8988T (cell line): ENCODE data around the gene CHST11.
"Not testable (repeated sequence)": the region's sequence is repeated elsewhere in the genome, so short reads cannot be mapped to it uniquely, and the experiment has no call there.

ENCODE experiments used
- DNase-seq: peaks from one replicate; pipeline ENCODE4 v3.0.0; 2011

The CHST11 gene

DNA sequence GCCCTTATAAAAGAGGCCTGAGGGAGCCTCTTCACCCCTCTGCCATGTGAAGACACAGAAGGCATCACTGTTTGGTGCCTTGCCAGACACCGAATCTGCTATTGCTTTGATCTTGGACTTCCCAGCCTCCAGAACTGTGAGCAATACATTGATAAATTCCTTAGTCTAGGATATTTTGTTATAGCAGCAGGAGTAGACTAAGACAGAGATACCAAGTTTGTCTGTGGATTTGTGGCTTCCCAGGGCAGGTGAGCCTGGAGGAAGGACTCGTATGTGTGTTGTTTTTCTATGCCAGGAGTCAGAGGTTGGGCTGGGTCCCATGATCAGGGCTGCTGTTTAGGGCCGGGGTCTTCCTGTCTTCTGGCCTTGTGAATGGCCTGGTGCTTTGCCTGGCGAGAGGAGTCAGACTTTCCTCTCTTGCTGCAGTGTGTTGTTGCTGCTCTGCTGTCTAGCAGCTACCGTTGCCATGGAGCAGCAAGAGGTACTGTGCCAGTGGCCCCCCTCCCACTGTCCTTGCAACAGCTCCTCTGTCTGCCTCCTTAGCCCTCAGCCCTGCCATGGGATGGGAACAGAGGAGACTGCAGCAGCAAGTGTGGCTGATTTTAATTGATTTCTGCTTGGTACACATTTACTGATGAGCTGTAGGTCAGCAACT lies 111.2 kb downstream of the CHST11 start:
- DNase-seq = no peak

DNA sequence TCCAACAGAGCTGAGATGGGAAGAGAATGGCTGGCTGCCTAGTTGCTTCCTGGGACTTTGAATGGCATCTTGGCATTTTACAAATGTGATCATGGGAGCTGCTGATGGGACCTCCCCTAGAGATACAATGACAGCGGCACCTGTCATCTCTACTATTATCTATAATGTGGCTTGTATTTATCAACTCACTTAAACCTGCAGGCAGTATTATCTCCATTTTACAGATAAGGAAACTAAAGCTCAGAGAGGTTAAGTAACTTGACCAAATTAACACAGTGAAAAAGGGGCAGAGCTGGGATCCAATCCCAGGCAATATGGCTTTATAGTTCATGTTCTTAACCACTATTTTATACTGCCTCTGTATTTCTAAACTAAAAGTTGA lies 111.7 kb downstream of the CHST11 start:
- DNase-seq = no peak

DNA sequence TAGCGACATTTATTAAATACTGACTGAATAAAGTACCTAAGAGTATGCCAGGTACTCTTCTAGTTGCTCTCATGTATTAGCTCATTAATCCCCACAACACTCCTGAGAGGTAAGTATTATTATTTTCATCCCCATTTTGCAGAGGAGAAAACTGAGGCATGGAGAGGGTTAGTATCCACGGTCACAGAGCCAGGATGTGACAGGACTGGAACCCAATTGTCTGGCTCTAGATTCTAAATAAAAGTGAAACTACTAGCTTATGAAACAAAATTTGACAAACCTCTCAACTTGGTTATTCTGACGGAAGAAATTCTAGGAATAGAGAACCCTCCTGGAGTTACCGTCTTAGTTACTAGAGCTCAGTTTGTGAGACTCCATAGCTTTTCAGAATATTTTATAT lies 112.2 kb downstream of the CHST11 start:
- DNase-seq = no peak

DNA sequence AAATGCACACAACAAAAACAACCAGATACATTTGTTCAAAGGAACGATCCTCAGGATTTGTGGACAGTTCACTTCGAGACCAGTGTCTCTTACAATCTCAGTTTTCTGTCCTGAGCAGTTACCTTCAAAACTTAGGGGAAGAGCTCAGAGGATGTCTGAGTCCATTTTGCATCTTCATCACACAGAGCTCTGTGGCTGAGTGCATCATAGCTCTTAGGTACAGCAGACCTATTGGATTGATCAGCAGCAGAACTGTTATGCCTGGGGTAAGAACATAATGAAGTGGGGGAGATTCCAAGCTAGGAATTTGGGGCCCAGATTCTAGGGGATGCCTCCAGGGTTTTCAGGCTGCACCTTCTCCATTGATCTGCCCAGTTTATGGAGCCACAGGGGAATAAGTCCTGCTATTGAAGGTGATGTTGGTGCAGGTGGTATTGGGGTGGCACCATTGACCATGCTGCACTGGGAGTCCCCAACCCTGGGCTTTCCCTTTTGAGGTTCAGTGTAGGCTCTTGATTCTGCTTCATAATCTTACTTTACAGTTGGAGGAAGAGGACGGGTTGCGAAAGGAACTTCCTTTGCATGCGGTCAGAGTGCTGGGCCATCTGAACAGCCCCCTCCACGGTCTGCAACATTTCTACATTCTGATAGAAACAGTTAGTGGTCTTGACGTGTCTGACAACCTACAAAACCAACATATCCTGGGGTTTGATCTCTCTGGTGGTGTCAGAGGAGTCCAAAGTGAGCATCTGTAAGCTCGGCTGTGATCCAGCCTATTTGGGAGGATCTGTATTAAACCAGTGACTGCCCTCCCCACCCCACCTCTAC lies 112.8 kb downstream of the CHST11 start:
- no peak for DNase-seq

DNA sequence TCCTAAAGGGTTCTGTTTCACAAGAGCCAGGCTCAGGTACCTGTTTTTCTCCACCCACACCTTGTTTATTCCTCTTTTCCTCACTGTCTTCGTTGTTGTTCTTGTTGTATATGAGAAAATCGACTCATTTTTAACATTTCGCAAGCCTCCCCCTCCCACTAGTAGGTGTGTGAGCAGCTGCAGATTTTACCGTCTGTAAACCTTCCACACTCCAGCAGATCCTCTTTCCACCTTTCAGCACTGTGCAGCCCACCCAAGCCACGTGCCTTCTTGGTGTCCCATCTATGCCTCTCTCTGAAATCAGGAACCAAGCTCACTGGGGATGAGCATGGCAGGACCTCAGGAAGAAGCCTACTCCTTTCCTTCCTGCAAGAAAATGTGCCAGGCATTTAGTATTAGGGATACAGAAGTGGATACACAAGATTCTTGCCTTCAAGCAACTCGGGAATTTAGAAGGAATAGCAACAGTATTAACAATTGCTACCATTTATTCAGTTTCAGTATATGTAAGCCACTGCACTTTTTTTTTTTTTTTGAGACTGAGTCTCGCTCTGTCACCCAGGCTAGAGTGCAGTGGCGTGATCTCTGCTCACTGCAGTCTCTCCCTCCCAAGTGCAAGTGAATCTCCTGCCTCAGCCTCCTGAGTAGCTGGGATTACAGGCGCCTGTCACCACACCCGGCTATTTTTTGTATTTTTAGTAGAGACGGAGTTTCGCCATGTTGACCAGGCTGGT lies 113.6 kb downstream of the CHST11 start:
- no peak for DNase-seq

DNA sequence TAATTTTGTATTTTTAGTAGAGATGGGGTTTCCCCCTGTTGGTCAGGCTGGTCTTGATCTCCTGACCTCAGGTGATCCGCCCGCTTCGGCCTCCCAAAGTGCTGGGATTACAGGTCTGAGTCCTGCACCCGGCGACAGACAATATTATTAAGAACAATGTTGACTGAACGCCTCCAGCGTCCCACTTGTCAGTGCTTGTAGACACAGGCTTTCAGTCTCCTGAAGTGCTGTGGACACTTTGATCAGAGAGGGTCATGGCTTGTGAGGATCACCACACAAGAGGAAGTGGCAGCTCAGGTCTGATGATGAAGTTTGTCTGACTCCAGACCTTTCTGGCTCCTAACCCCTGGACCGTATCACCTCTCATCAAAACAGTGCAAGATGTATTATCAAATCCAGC lies 114.6 kb downstream of the CHST11 start:
- no peak for DNase-seq

DNA sequence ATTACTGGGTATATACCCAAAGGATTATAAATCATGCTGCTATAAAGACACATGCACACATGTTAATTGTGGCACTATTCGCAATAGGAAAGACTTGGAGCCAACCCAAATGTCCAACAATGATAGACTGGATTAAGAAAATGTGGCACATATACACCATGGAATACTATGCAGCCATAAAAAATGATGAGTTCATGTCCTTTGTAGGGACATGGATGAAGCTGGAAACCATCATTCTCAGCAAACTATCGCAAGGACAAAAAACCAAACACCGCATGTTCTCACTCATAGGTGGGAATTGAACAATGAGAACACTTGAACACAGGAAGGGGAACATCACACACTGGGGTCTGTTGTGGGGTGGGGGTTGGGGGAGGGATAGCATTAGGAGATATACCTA lies 117.6 kb downstream of the CHST11 start:
- not testable (repeated sequence) for DNase-seq

DNA sequence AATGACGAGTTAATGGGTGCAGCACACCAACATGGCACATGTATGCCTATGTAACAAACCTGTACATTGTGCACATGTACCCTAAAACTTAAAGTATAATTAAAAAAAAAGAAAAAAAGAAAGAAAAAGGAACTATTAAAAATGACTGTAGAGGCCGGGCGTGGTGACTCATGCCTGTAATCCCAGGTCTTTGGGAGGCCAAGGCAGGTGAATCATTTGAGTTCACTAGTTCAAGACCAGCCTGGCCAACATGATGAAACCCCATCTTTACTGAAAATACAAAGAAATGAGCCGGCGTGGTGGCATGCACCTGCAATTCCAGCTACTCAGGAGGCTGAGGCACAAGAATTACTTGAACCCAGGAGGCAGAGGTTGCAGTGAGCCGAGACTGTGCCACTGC lies 118.0 kb downstream of the CHST11 start:
- not testable (repeated sequence) for DNase-seq

DNA sequence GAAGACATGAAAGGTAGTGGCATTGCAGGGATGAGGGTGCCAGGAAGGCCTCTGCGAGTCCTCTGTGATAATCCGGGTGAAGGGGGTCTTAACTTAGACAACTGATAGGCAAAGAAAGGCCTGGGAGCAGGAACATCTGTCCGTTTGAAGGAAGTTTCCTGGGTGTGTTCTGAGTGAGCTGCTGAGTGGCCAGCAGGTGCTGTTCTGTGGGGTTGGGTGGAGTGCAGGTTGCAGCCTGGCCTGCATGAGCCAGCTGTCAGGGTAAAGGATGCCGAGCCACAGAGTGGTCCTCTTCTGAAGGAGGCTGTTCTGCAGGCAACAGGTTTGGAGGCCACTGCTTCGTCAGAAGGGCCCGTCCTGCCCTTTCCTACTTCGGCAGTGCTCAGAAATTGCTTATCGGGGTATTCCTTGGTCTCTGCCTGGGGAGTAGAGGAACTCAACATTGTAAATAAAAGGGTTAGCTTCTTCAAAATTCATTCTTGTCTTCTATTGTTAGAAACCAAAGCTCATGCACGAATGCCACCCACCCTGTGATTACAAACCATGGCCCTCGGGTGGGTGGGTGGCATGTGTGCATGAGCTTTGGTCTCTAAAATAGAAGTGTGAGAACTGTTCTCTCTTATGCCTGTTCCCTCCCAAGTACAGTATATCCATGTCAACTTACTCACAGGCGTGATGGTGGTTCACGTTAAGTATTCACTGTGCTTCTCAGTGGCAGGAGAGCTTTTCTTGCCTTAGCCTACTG lies 118.9 kb downstream of the CHST11 start:
- DNase-seq = no peak

DNA sequence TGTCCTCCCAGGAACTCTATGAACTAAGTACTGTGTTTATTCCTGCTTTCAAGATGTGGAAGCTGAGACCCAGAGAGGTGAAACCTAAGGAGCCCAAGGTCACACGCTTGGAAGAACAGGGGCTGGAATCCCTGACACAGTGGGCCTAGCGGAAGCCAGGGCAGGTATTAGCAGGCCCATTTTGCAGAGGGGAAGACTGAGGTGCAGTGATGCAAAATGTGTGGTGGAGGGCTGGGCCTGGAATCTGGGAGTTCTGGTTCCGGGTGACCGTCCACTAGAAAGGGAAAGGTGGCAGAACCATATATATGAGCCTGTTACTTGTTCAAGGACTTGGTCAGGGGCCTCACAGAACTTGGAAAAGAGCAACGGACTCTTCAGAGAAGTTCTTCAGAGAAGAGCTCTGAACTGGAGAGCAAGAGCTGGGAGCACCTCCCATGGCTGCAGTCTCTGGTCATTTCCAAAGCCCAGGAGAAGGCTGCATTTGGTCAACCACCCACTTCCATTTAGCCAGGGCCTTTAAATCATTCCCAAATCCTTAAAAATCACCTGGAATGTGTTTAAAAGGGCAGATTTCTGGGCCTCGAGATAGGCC lies 119.5 kb downstream of the CHST11 start:
- no peak for DNase-seq

DNA sequence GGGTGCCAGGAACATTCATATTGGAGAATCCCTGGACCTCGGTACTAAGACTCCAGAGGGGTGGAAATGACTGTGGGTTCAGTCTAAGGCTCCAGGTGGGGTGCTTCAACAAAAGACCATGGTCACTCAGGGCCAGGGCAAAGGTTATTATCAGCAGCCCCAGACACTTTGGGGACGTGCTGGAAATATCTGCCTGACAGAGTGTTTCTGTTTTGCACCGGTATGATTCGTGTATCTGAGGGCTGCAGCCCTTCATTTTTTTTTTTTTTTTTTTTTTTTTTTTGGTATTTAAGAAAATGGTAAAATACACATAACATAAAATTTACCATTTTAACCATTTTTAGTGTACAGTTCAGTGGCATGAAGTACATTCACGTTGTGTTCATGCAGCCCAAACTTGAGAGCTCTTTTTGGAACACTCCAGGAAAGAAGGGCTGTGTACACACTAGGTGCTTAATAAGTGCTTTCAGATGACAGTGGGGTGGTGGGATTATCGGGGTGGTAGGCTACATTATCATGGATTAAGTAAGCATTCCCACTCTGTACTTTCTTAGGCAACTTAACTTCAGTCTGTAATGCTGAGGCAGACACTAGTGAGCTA lies 120.3 kb downstream of the CHST11 start:
- no peak for DNase-seq

DNA sequence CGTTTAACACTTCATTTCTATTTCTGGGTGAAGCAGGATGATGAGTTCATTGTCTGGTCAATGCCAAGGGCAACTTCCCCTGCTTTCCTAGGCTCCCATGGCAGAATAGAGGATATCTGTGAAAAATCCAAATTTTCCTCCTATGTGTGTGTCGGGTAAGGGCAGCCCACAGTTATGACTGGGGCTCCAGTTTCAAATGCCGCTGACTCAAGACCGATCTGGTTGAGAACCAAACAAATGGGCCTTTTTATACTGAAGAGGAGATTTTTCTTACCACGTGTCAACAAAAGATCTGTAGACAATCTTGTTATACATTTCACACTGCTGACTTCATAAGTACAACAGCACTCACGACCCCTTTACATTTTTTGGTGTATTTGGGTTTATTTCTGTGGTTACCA lies 120.8 kb downstream of the CHST11 start:
- no peak for DNase-seq

DNA sequence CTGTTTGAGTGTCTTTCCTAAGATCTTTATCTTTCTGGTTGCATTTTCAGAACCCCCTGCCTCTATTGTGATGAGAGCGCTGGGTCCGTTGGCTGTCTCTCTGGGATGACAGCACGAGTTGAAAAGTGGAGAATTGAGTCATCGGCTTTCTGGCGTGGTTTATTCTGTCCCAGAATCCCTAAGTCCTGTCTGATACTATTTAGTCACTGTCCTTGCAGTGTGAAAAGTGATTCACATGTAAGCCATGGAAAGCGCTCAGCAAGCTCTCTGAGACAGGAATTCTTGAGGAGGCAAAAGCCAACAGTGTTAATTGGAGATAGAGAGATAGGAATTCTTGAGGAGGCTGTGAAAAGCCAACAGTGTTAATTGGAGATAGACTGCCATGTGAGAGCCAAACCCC lies 121.7 kb downstream of the CHST11 start:
- DNase-seq = no peak

DNA sequence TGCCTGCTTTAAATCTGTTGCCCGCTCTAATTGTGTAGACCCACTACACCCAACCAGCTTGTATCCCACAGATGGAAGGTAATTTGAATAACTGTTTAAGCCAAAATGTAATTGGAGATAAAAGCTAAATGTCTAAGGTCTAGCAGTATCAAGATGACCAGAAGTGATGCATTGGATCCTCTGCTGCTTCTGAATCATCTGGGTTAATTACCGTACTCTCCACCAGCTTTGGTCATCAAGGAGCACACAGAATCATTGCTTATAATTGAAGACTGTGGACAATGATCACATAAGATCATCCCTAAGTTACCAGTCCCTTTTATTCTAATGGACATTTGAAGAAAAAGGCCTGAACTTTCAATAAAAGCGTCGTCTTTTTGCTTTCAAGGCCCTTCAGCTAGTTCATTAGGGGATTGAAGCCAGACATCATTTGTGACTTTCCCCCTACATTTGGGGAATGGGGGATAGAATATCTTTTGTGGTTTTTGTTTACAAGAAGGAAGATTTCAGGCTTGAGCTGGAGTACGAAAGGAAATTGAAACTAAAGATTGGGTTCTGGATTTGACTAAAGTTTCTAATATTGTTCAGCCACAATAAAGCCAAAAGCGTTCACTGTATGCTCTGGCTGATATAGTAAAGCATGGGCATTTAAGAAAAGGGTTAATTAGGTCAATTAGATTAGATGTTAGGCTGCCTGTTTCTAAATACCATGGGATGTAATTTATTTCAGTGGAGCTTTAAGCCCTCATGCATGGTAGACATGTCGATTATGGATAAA lies 123.2 kb downstream of the CHST11 start:
- DNase-seq = no peak

DNA sequence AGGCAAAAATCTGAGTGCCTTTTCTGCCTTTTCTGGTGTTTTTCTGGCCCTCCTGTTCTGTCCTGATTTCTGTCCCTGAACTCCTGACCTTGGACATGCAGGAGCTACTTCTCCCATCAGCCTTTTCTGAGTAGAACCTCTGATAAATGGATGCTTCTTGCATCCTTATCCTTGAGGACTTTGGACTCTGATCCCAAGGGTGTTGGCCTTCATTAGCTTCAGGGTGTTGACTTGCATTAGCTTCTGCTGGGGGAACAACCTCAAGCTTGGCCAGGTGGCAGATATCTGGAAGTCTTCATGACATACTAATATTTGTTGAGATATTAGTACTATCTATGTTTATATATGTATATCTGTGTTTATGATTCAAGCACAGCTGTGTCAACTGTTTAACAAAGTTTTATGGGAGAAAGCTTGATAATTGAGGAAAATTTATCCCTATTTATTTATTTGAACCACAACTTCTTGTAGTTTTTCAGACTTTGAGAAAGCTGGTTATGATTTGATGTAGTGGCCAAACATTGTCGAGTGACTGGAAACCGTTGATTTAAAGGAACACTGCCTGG lies 124.3 kb downstream of the CHST11 start:
- no peak for DNase-seq

DNA sequence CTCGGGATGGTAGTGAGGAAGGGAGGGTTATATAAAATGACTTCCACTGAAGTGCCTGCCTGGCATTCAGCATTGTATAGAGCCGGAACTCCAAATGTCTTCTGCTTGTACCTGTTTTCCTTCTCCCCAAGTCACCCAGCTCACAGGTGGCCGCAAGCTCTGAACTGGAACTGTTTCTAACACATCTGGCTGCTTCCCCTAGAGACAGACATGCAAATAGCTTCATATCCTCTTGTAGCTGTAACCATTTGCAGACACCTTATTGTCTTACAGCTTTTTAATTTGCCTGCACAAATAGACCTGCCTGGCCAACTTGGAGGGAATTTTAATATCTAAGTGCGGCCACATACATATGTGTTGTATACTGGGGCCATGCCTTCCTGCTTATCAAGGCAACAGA lies 126.0 kb downstream of the CHST11 start:
- DNase-seq = no peak

DNA sequence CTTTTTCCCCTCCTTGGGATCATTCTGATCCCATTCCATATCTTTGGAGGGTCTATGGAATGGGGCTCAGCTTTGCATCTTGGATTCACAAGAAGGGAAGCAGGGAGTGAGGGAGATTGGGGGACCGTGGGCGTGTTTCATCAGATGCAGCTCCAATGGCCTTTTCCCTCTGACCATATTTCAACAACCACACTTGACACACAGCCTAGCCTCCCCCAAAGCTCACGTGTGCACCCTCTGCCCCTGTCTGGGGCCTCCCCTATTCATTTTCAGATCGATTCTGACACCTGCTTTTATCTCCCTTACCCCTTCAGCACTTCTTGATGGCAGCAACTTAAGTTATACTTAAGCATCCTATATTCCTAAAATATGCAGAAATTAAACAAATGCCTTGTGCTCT lies 126.6 kb downstream of the CHST11 start:
- DNase-seq = no peak

DNA sequence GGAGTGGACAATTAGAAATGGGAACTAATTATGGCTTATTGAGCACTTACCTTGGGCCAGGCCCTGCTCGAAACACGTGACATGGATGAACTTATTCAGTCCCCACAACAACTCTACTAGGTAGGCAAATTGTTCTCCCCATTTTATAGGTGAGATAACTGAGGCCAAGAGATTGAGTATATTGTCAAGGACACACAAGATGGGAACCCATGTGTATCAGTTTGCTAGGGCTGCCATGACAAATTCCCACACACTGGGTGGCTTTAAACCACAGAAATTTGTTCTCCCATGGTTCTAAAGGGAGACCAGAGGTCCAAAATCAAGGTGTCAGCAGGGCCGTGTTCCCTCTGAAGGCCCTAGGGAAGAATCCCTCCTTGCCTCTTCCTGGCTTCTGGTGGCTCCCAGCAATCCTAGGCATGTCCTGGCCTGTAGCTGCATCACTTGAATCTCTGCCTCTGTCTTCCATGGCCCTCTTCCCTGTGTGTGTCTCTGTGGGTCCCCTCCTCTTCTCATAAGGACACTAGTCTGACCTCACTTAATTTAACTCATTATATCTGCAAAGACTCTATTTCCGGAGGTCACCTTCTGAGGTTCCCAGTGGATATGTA lies 128.8 kb downstream of the CHST11 start:
- DNase-seq = no peak

DNA sequence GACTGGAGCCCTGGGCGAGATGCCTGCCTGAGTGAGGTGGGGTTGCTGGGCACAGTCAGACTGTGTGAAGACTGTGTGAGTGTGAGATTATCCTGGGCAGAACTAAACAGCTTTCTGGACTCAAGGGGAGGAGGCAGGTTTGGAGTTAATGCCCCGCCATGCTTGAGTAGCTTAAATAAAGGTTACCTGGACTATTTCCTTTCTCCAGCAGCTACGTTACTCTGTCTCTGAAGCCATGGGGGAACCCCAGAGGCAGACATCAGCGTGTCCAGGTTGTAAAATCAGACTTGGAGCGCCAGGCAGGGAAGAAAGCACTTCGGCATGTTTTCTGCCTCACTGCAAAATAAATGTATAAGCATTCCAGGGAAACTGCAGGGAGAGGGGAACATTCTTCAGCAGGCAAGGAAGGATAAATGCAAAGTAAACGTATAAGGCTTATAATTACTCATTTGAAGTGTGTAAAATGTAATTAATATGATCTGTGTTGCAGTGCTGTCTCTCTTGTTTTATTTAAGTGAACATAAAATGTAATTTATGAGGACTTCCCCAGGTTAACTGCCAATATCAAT lies 129.7 kb downstream of the CHST11 start:
- DNase-seq = no peak
